Measurements from ENCODE around the gene SPOUT1. TPM values are rescaled to one million over a fixed set of nuclear protein-coding genes. Genes with fewer than 3 reads are reported as not detected.

Gene SPOUT1
- total and polyA plus RNA-seq, 2 of the 13 experiments (the other 11 are each of a cell fraction or from before 2014, with no cell fraction given): 39.0 to 45.8 TPM

DNA sequence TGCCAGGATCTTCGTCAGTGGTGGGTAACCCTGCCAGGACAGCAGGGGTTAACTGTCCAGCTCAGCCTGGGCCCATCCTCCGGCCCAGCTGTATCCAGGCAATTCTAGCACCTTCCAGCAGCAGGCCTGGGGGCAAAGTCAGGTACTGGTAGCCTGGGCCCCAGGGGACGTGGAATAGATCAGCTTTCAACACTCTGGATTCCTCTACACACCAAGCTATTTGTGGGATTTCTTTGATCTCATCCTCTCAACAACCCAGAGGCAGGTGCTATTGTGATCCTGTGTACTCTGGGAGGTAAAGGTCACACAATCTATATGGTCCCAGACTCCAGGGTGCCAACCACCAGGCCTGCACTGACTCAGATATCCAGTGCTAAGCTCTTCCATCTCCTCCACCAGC is 8.7 kb upstream of the SPOUT1 start (continued):
- TF ChIP-seq, protein P1, sequence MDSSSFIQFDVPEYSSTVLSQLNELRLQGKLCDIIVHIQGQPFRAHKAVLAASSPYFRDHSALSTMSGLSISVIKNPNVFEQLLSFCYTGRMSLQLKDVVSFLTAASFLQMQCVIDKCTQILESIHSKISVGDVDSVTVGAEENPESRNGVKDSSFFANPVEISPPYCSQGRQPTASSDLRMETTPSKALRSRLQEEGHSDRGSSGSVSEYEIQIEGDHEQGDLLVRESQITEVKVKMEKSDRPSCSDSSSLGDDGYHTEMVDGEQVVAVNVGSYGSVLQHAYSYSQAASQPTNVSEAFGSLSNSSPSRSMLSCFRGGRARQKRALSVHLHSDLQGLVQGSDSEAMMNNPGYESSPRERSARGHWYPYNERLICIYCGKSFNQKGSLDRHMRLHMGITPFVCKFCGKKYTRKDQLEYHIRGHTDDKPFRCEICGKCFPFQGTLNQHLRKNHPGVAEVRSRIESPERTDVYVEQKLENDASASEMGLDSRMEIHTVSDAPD (CRISPR knock-in tag; IDR thresholded peaks at IDR 0.05): 0 out of 2 replicates have a peak, but pooled peaks have one; percentile 20
- TF ChIP-seq GFI1 (CRISPR knock-in tag; IDR thresholded peaks at IDR 0.05; ENCODE audit: borderline replicate concordance) (0 out of 2 replicates have a peak, but pooled peaks have one; percentile 53), ZSCAN25 (CRISPR knock-in tag; IDR thresholded peaks at IDR 0.05) (no peak), RFX5 (IDR thresholded peaks at IDR 0.05; ENCODE audit: low read depth, low read length) (0 out of 2 replicates have a peak, but pooled peaks have one; percentile 26), ZBTB38 (CRISPR knock-in tag; IDR thresholded peaks at IDR 0.05) (peak; percentile 66), ZMYM4 (CRISPR knock-in tag; IDR thresholded peaks at IDR 0.05) (peak; percentile 35; the same call in 1 of the 2 replicates), ZSCAN21 (CRISPR knock-in tag; IDR thresholded peaks at IDR 0.05; ENCODE audit: borderline replicate concordance) (0 out of 2 replicates have a peak, but pooled peaks have one; percentile 34), ZNF776 (CRISPR knock-in tag; IDR thresholded peaks at IDR 0.05) (no peak), SRSF1 (optimal IDR thresholded peaks at IDR 0.05; ENCODE audit: low read depth, low read length) (no peak), ZNF180 (CRISPR knock-in tag; IDR thresholded peaks at IDR 0.05; ENCODE audit: borderline replicate concordance, low read depth) (no peak), ZNF446 (CRISPR knock-in tag; IDR thresholded peaks at IDR 0.05) (peak; percentile 52; the same call in 1 of the 2 replicates), RARA (CRISPR knock-in tag; IDR thresholded peaks at IDR 0.05) (peak; percentile 83), IRF2 (CRISPR knock-in tag; IDR thresholded peaks at IDR 0.05) (peak; percentile 49; the same call in 1 of the 2 replicates), FOXA3 (CRISPR knock-in tag; IDR thresholded peaks at IDR 0.05) (peak; percentile 86), HHEX (CRISPR knock-in tag; IDR thresholded peaks at IDR 0.05) (peak; percentile 90), ZNF607 (CRISPR knock-in tag; IDR thresholded peaks at IDR 0.05; ENCODE audit: borderline replicate concordance) (peak; percentile 22; the same call in 1 of the 2 replicates), MIXL1 (CRISPR knock-in tag; IDR thresholded peaks at IDR 0.05) (peak; percentile 64), SAP130 (CRISPR knock-in tag; IDR thresholded peaks at IDR 0.05; ENCODE audit: low read depth) (peak; percentile 83), NR2C2 (CRISPR knock-in tag; IDR thresholded peaks at IDR 0.05; ENCODE audit: borderline replicate concordance) (peak; percentile 58; the same call in 1 of the 2 replicates), RAD21 (CRISPR knock-in tag; IDR thresholded peaks at IDR 0.05) (peak; percentile 30; the same call in 1 of the 2 replicates), NONO (IDR thresholded peaks at IDR 0.05) (no peak), NONO (CRISPR knock-in tag; conservative IDR thresholded peaks at IDR 0.05) (peak; percentile 59; the same call in 1 of the 2 replicates), TEAD3 (CRISPR knock-in tag; optimal IDR thresholded peaks at IDR 0.05; ENCODE audit: borderline replicate concordance) (peak; percentile 93), SMAD3 (CRISPR knock-in tag; IDR thresholded peaks at IDR 0.05) (no peak), ETV5 (CRISPR knock-in tag; IDR thresholded peaks at IDR 0.05; ENCODE audit: borderline replicate concordance) (peak; percentile 52; the same call in 1 of the 2 replicates), RXRA (CRISPR knock-in tag; IDR thresholded peaks at IDR 0.05) (peak; percentile 79)
- TF ChIP-seq, protein P2, sequence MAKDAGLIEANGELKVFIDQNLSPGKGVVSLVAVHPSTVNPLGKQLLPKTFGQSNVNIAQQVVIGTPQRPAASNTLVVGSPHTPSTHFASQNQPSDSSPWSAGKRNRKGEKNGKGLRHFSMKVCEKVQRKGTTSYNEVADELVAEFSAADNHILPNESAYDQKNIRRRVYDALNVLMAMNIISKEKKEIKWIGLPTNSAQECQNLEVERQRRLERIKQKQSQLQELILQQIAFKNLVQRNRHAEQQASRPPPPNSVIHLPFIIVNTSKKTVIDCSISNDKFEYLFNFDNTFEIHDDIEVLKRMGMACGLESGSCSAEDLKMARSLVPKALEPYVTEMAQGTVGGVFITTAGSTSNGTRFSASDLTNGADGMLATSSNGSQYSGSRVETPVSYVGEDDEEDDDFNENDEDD (CRISPR knock-in tag; IDR thresholded peaks at IDR 0.05; ENCODE audit: borderline replicate concordance): peak; percentile 20; the same call in 1 of the 2 replicates
- TF ChIP-seq, protein P3, sequence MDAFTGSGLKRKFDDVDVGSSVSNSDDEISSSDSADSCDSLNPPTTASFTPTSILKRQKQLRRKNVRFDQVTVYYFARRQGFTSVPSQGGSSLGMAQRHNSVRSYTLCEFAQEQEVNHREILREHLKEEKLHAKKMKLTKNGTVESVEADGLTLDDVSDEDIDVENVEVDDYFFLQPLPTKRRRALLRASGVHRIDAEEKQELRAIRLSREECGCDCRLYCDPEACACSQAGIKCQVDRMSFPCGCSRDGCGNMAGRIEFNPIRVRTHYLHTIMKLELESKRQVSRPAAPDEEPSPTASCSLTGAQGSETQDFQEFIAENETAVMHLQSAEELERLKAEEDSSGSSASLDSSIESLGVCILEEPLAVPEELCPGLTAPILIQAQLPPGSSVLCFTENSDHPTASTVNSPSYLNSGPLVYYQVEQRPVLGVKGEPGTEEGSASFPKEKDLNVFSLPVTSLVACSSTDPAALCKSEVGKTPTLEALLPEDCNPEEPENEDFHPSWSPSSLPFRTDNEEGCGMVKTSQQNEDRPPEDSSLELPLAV (CRISPR knock-in tag; conservative IDR thresholded peaks at IDR 0.05; ENCODE audit: low read depth): no peak
- TF ChIP-seq, protein P4, sequence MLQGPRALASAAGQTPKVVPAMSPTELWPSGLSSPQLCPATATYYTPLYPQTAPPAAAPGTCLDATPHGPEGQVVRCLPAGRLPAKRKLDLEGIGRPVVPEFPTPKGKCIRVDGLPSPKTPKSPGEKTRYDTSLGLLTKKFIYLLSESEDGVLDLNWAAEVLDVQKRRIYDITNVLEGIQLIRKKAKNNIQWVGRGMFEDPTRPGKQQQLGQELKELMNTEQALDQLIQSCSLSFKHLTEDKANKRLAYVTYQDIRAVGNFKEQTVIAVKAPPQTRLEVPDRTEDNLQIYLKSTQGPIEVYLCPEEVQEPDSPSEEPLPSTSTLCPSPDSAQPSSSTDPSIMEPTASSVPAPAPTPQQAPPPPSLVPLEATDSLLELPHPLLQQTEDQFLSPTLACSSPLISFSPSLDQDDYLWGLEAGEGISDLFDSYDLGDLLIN (CRISPR knock-in tag; IDR thresholded peaks at IDR 0.05; ENCODE audit: borderline replicate concordance): no peak
